HG02885 (cell line): ENCODE results near the gene DSG3.
"Not testable (repeated sequence)": the region's sequence is repeated elsewhere in the genome, so short reads cannot be mapped to it uniquely, and the experiment has no call there.

Experiments used
- ATAC-seq: cut with Tn5 transposase; IDR thresholded peaks from one replicate; pipeline ENCODE4 v1.9.1; 2021; ENCODE audit warnings: mild to moderate bottlenecking; ENCODE audit not compliant: unreplicated experiment, poor library complexity

The DSG3 gene

GRCh38 chr18:31489311-31489710 lies 41.8 kb downstream of the DSG3 start:
- no peak for ATAC-seq

DNA sequence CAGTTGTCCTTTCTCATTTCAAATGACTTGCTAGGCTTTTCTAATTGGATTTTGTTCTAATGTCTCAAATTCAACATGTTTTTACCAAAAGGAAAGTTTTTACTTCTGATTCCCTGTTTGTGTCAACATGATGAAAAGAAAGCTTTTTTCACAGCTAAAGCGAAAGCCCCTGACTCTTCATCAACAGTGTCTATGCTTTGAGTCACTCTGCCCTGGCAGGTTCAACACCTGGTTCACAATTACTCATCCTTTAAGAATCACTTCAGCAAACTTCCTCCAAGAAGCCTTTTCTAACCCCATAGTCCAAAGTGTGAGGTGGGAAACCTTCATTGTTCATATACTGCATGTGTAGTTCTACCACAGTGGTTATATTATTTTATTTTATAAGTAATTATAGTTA lies 42.8 kb downstream of the DSG3 start:
- ATAC-seq, result peak; percentile 93

DNA sequence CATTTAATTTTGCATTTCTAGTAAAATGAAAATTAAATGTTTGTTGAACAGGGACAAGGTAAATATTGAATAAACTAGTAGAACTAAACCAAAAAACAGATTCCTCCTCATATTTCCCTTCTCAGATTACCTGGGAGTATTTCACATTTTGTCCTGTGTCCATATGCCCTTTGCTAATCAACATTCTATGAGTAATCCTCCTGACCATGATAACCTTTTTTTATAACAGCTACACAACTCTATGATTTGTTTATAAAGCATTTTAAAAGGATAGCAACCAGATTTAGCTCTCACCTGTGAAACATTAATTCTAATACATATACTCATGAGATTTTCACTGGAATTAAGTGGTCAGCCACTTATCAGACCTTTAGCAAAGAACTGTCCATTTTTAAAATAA lies 43.3 kb downstream of the DSG3 start:
- no peak for ATAC-seq

DNA sequence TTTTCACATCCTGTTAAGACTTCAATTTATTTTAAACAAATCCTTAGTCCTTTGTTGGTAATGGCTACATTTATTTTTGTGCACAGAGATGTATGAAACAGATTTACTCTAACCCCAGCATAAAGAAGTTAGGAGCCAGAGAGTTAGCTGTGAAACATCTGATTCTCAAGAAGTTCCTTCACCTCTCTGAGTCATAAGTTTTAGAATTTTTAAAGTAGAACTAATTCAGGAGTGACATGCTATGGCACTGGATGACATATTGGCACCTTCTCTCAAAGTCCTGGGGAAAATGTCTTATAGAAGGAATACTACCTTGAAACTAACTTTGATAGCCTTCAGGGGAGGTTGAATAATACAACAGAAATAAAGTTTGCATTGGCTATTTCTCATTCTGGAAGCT lies 44.0 kb downstream of the DSG3 start:
- ATAC-seq, result no peak

- ATAC-seq, result no peak
Measured at GRCh38 chr18:31492671-31493070, 45.1 kb downstream of the DSG3 start.

DNA sequence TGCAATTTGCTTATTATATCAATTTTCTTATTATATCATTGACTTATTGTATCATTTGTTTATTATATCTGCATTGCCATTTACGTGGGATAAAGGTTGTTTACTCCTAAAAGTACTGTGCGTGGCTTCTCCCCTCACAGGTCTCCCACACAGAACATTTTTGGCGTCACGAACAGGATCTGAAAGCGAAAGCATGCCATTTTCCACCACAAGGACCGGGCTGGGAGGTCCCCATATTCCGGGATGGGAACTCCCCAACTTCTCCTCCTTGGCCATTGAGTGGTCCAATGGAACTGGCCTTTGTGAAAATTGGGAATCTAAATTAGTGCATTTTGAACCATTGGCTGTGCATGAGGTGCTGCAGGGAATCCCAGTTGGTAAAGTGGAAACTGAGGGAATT lies 45.6 kb downstream of the DSG3 start:
- ATAC-seq, result no peak

- ATAC-seq, result no peak
Measured at GRCh38 chr18:31493941-31494340, 46.4 kb downstream of the DSG3 start.

DNA sequence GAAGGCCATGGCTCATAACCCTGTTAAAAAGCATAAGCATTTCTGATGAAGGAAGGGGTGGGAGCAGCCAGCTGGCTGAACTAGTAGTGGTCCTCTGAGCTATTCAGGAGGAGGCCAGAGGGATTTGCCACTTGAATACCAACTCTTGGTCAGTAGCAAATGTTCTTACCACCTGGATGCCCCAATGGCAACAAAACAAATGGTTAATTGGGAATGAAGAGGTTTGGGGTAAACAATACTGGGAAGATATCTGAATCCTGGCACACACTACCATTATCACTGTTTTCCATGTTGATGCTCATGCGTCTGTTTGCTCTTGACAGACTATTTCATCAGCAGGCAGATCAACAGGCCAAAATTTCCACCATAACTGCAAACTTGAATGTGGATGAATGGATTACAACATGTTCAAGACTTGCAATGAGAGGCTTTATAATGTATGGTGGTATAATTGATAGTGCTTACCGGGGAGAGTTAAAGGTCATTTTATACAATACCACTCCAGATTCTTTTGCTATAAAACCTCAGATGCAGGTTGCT lies 47.2 kb downstream of the DSG3 start:
- ATAC-seq, result not testable (repeated sequence)

DNA sequence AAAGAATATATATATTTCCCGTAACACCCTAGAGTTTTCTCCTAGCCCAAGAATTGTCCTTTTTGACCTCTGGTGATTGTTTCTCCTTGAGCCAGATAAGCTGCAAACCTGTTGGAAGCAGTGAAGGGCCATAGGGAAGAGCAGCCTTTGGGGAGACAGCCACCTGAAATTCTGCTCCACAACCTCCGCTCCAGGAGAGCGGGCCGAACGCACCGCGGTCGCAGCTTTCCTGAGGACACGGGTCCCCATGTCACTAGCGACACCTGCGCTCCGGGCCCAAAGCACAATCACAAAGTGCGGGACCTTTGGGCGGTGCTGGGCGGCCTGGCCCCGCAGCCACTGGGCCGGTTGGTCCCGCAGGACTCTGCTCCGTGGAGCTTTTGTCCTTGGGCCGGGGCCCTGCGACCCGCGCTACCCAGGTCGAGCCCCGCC lies 49.9 kb downstream of the DSG3 start:
- ATAC-seq, result no peak

GRCh38 chr18:31497836-31498573 lies 50.5 kb downstream of the DSG3 start, which contains the start of gene DSG2:
Gene DSG2, plus strand, starts transcription at chr18:31498177. Its CDS starts 75 bp downstream, at chr18:31498252.
- ATAC-seq, result peak; percentile 45

DNA sequence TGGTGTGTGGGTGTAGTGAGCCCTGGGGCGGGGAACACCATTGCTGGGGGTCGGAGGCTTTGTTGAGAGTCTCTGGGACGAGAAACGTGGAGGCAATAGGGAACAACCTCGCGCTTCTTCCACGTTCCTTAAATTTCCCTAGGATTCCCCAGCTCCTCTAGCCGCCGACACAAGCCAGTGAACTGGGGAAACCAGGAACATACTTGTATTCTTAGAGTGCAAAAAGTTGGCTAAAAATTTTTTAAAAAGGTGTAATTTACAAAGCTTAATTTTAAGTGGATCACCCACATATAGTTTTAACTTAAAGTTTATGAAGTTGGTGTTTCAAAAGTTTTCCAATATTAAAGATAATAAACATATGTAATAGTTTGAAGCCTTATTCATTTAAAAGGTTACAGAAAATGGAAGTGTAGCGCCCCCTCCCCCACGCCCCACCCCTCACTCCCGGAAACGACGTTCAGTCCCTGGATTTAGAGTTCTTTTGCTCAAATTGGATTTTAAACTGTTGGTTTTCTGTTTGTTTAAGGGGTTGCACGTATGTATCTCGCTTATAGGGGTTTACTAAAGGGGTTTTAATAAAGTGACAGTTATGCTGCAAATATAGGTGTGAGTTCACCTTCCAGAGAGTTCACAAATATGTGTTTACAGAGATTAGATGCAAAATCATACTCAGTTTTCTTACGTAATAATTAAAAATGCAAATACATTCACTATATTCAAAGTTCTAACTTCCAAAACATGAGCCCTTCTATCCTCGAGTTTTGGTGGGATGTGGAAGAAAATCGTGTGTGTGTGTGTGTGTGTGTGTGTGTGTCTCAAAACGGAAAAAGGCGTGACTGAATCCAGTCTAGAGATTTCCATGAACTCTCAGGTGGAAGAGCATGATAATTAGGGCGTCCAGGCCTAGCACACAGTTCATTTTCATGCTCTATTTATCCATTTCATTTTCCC lies 51.3 kb downstream of the DSG3 start:
- ATAC-seq, result no peak

DNA sequence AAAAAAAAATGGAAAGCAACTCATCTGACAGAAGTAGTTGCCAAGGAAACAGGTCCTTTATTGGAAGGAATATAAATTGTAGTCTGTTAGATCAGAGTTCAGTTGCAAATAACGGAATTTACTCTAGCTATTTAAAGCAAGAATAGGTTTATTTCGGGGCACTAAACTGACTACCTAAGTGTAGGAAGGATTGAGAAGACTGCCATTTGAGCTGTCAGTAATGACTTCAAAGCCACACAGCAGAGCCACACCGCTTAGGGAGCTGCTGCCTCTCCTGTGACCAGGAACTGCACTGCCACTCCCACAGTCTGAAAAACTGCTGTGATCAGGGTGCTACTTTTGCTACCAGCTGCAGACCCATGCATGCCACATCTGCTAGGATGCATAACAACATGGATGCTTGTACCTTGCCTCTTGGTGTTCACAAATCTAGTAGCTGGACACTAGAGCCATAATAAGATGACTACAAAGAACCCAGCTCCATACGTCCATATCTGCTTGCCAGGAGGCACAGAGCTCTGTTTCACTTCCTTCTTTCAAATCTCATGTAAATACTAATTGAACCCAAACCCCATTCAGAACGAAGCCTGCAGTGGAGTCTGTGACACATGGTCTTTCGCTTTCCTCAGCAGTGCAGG lies 52.6 kb downstream of the DSG3 start:
- peak; percentile 87 for ATAC-seq

DNA sequence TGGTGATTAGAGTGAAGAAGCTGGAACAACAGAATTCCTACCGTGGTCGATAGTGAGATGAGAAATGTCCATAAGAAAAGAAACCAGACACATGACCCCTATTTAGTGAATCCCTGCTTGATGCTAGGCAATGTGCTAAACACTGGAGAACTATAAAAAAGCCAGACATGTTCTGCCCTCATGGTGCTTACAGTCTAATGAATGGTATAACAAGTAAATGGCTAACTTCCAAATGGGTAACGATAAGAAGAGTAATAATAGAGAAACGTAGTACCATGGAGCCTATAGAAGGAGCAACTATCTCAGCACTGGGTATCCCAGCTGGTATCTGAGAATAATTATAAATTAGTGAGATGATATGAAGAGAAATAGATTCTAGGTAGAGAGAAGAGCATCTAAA lies 55.5 kb downstream of the DSG3 start:
- ATAC-seq, result no peak

DNA sequence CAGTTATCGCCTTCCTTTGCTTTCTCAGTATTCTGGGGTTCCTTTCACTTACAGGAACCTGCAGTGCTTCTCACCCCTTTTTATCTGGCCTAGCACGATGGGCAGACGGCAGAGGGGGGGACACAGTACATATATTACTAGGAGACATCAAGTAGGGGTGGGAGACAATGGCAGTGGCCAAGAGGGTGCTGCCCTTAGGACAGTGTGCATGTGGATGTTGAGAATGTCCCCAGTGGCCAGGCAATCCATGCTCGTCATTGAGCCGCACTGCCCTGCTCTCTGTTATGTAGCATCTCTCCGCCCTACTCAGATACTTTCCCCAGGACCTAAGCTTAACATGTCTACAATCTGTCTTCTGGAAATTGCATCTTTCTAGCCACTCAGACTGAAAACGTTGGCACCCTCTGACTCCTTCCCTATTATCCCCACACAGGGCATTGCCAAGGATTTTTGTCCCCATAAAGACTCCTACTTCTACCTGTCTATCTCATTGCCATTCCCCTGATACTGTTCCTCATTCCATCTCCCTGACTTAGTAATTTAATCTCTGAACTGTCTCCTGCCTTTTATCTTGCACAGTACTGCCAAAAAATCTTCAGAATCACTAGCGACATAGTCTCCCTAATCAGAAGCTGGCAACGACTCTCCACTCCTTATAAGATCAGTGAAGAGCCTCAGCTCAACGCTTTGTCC lies 57.1 kb downstream of the DSG3 start:
- no peak for ATAC-seq

DNA sequence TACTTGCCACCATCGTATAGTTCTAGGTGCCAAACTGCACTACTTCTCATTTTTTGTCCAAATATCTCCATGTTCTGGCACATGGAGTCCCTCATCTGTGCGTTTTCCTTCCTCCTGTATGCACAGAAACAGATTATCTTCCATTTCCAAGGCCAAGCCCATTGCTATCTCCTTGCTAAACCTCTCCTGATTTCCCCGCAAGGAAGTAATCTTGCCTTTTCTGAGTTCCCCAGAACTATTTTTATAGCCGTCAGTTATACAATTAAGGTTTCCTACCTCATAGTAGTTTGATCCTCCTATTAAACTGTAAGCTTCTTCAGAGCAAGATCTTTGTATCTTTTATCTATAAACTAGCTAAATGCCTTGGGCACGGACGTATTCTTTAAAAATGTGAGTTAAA lies 57.6 kb downstream of the DSG3 start:
- ATAC-seq, result no peak

DNA sequence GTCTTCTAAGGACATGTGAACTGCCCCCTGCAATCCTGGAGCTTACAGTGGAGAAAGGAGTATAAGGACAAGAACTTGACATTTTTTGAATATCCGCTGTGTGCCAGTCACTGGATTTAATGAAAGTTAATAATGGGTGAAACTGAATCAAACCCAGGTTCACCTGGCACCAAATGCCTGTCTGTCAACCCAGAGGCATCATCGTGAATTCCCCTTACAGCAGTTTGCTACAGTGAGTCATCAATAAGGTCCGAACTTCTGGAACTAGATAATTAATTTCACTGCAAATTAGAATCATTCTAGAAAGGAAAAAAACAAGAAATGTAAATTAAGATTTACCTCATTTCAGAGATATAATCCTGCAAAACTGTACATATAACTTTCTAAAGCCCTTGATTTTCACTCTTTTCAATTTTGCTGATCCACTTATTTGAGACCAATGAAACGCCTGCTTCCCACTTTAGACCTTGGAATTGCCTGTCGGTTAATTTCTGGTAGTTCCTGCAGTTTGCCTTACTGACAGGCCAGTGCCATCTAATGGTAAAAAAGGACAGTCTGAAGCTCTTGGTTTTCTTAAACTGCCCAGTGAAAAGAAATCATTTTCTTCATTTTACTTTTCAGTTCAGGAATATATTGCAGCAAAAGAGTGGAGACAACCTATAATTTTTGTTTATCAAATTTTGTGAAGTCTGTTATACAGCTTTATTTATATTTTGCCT lies 58.6 kb downstream of the DSG3 start:
- no peak for ATAC-seq

DNA sequence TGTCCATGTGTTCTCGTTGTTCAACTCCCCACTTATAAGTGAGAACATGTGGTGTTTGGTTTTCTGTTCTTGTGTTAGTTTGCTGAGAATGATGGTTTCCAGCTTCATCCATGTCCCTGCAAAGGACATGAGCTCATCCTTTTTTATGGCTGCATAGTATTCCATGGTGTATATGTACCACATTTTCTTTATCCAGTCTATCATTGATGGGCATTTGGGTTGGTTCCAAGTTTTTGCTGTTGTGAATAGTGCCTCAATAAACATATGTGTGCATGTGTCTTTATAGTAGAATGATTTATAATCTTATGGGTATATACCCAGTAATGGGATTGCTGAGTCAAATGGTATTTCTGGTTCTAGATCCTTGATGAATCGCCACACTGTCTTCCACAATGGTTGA lies 59.6 kb downstream of the DSG3 start:
- ATAC-seq, result not testable (repeated sequence)

- ATAC-seq, result no peak
Measured at GRCh38 chr18:31508781-31509180, 61.2 kb downstream of the DSG3 start.

DNA sequence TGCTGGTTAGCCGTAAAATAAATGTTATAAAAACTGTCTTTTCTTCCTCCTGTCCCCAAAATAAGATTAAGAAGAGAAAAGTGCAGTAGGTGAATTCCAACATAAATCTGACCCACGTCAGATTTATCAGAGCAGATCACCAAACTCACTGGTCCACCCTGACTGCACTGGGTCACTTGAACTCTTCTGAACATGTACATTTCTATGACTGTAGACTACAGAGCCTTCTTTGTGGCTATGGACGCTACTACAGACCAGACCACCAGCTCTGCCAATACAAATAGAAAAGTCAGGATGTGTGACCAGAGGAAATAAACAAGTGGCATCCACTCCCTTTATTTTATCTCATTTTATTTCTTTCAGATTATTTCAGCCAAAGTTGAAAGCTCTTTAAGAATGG lies 62.0 kb downstream of the DSG3 start:
- no peak for ATAC-seq
